Measurements from ENCODE around the gene HOXB7. TPM values are rescaled to one million over a fixed set of nuclear protein-coding genes. Genes with fewer than 3 reads are reported as not detected.

HOXB7 gene
- total RNA-seq, 1 donor from 2014 or later = 0.16 TPM

- Histone ChIP-seq H3K36me3 (no peaks in the 10 kb centered on the region), H3K27me3 (ENCODE audit: low read depth) (peaks cover 100% of the 10 kb centered on the region), H3K4me1 (peaks cover 38% of the 10 kb centered on the region), H3K9me3 (replicated peaks) (no peaks in the 10 kb centered on the region), H3K27ac (replicated peaks) (peak overlapping the region; percentile 60), H3K4me3 (peak overlapping the region; percentile 63)
- intact Hi-C loops (cut with micrococcal nuclease) = no loop called here
- TF ChIP-seq CTCF (IDR thresholded peaks at IDR 0.05; ENCODE audit: borderline replicate concordance) = no peak
- DNase-seq = no peak
Measured at GRCh38 chr17:48596735-48597527, 13.9 kb downstream of the HOXB7 start.

GRCh38 chr17:48596000-48596734 is 14.7 kb downstream of the HOXB7 start:
- Histone ChIP-seq H3K4me1 (peaks cover 38% of the 10 kb centered on the region), H3K4me3 (peak overlapping the region; percentile 63)

GRCh38 chr17:48595278-48595999 is 15.4 kb downstream of the HOXB7 start:
- intact Hi-C loops (cut with micrococcal nuclease) = no loop called here
- H3K27me3 ChIP-seq (ENCODE audit: low read depth) = peaks cover 100% of the 10 kb centered on the region
- no peaks in the 10 kb centered on the region for H3K9me3 ChIP-seq (replicated peaks)
- no peak overlapping the region for H3K4me3 ChIP-seq
- DNase-seq = no peak
- H3K27ac ChIP-seq (replicated peaks) = no peak overlapping the region
- H3K36me3 ChIP-seq = no peaks in the 10 kb centered on the region
- no peak for TF ChIP-seq CTCF (IDR thresholded peaks at IDR 0.05; ENCODE audit: borderline replicate concordance)
- peaks cover 38% of the 10 kb centered on the region for H3K4me1 ChIP-seq

More at GRCh38 chr17:48596000-48596734, 14.7 kb downstream of the HOXB7 start:
- intact Hi-C loops (cut with micrococcal nuclease) = no loop called here
- Histone ChIP-seq H3K9me3 (replicated peaks) (no peaks in the 10 kb centered on the region), H3K27me3 (ENCODE audit: low read depth) (peaks cover 100% of the 10 kb centered on the region), H3K27ac (replicated peaks) (no peak overlapping the region), H3K36me3 (no peaks in the 10 kb centered on the region)
- TF ChIP-seq CTCF (IDR thresholded peaks at IDR 0.05; ENCODE audit: borderline replicate concordance) = no peak
- DNase-seq = no peak

GRCh38 chr17:48594538-48595277 is 16.1 kb downstream of the HOXB7 start:
- peaks cover 38% of the 10 kb centered on the region for H3K4me1 ChIP-seq

More at GRCh38 chr17:48594538-48595277, 16.1 kb downstream of the HOXB7 start:
- Histone ChIP-seq H3K27me3 (ENCODE audit: low read depth) (peaks cover 100% of the 10 kb centered on the region), H3K4me3 (no peak overlapping the region), H3K27ac (replicated peaks) (no peak overlapping the region), H3K9me3 (replicated peaks) (no peaks in the 10 kb centered on the region), H3K36me3 (no peaks in the 10 kb centered on the region)
- DNase-seq = no peak
- intact Hi-C loops (cut with micrococcal nuclease) = no loop called here
- TF ChIP-seq CTCF (IDR thresholded peaks at IDR 0.05; ENCODE audit: borderline replicate concordance) = no peak

Data from left ventricle myocardium inferior (tissue), 1 donor.